Breast epithelium (tissue), 4 donors: ENCODE data around the gene KCNIP4. TPM values are rescaled to one million over a fixed set of nuclear protein-coding genes. Genes with fewer than 3 reads are reported as not detected.

Experiments used
- DNase-seq, 2 donors: peaks; one replicate each; pipeline ENCODE4 v3.0.0-alpha.2; 2019; ENCODE audit warnings: low spot score in 2 of 2
- H3K27ac ChIP-seq, 2 donors: fragments of 200-600 bp; sonication (generic) in 1 of 2; one replicate each; pipeline ENCODE4 v1.5.1; 2016 to 2019; ENCODE audit warnings: mild to moderate bottlenecking in 1 of 2
- H3K27me3 ChIP-seq, 2 donors: fragments of 200-600 bp; sonication (generic) in 1 of 2; one replicate each; pipeline versions ENCODE4 v1.5.1 to v1.6.0; 2017 to 2019; ENCODE audit warnings: control low read depth in 1 of 2, mild to moderate bottlenecking in 1 of 2
- H3K36me3 ChIP-seq: fragments of 200-600 bp; one replicate; pipeline ENCODE4 v1.5.1; 2019
- H3K4me1 ChIP-seq, 2 donors: fragments of 200-600 bp; sonication (generic); one replicate each; pipeline ENCODE4 v1.5.1; 2016 to 2019; ENCODE audit warnings: control low read depth in 1 of 2
- H3K4me3 ChIP-seq, 3 donors: fragments of 200-600 bp; sonication (generic); 1 replicate in 2 of 3; 2 replicates in 1 of 3; pipeline ENCODE4 v1.5.1; 2016 to 2019; ENCODE audit warnings: mild to moderate bottlenecking in 3 of 3, moderate library complexity in 2 of 3
- H3K9me3 ChIP-seq, 2 donors: fragments of 200-600 bp; sonication (generic) in 1 of 2; one replicate each; pipeline ENCODE4 v1.5.1; 2016 to 2019; ENCODE audit warnings: control low read depth in 1 of 2
- POLR2A ChIP-seq: fragments of 450-650 bp; IDR thresholded peaks from one replicate; pipeline ENCODE4 v1.6.1; 2016; ENCODE audit warnings: antibody characterized with exemption, mild to moderate bottlenecking, moderate library complexity
- POLR2AphosphoS5 ChIP-seq, 3 donors: sonication (generic); formaldehyde crosslinking; IDR thresholded peaks; one replicate each; pipeline ENCODE4 v1.6.1; 2017; ENCODE audit warnings: antibody characterized with exemption in 3 of 3
- intact Hi-C: fragments of 100-400 bp; cut with DNase I; formaldehyde crosslinking; loops from one replicate; pipeline ENCODE4 v1.15.1; 2023; ENCODE audit warnings: low total_unique reads
- total RNA-seq, 3 donors: library from RNA; depleted of rRNA; stranded (reverse); fragments of >200 nt; gene quantifications; one replicate each; pipeline ENCODE4 v1.1.0, GENCODE V29; 2016
- TF ChIP-seq, protein P1 (sequence below), 3 donors: fragments of 450-650 bp; IDR thresholded peaks; one replicate each; pipeline ENCODE4 v1.5.1; 2016 to 2017; ENCODE audit warnings: antibody characterized with exemption in 3 of 3, mild to moderate bottlenecking in 3 of 3, moderate library complexity in 3 of 3

The KCNIP4 gene
- total RNA-seq, 3 donors from 2014 or later: 0.44 to 0.66 TPM; not detected in 1

DNA sequence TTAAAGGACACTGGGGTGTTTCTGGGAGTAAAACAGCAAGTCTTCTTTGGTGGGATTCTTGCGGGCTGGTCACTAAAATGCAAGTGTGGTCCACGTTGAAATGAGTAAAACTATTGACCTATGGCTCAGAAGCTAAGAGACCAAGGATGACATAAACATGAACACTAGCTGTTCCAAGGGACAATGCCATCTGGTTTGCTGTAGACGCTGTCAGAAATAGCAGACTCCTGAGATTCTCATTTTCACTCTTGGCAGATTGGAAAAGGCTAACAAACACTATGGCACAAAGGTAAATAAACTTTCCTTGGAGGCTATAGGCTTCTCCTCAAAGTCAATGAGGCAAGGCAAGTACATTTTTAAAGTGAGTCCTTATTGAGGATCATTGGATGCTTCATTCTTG lies 343.6 kb downstream of the KCNIP4 start:
- Histone ChIP-seq H3K4me3 (no peak overlapping the region), H3K27me3 (no peaks in the 10 kb centered on the region), H3K9me3 (no peaks in the 10 kb centered on the region), H3K4me1 (no peaks in the 10 kb centered on the region), H3K27ac (no peak overlapping the region), H3K36me3 (no peaks in the 10 kb centered on the region)
- DNase-seq: no peak
- no peak for TF ChIP-seq POLR2A
- intact Hi-C loops: no loop called here

DNA sequence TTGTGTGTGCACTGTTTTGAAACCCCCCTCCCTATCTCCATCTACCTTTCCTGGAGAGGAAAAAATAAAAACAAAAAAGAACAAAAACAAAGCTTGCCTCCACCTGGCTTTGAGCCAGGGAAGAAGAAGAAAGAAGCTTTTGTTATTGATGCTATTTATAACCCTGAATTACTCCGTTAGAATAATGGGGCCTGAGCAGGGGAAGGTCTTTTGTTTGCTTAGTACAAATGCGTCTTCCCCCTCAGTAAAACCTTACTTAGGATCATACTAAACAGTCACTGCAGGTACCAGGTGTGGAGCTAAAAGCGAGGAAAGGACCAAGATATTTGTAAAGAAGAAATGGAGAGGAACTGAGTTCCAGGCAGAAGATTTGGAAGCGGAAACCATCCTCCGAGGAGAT lies 352.1 kb downstream of the KCNIP4 start:
- H3K4me3 ChIP-seq: no peak overlapping the region
- no peaks in the 10 kb centered on the region for H3K27me3 ChIP-seq
- no peak overlapping the region for H3K27ac ChIP-seq
- DNase-seq: no peak
- no peaks in the 10 kb centered on the region for H3K9me3 ChIP-seq
- TF ChIP-seq POLR2AphosphoS5 (IDR thresholded peaks at IDR 0.05): no peak
- TF ChIP-seq POLR2A: no peak
- TF ChIP-seq, protein P1, sequence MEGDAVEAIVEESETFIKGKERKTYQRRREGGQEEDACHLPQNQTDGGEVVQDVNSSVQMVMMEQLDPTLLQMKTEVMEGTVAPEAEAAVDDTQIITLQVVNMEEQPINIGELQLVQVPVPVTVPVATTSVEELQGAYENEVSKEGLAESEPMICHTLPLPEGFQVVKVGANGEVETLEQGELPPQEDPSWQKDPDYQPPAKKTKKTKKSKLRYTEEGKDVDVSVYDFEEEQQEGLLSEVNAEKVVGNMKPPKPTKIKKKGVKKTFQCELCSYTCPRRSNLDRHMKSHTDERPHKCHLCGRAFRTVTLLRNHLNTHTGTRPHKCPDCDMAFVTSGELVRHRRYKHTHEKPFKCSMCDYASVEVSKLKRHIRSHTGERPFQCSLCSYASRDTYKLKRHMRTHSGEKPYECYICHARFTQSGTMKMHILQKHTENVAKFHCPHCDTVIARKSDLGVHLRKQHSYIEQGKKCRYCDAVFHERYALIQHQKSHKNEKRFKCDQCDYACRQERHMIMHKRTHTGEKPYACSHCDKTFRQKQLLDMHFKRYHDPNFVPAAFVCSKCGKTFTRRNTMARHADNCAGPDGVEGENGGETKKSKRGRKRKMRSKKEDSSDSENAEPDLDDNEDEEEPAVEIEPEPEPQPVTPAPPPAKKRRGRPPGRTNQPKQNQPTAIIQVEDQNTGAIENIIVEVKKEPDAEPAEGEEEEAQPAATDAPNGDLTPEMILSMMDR (IDR thresholded peaks at IDR 0.05): no peak
- H3K4me1 ChIP-seq: no peaks in the 10 kb centered on the region
- H3K36me3 ChIP-seq: no peaks in the 10 kb centered on the region
- intact Hi-C loops: no loop called here

DNA sequence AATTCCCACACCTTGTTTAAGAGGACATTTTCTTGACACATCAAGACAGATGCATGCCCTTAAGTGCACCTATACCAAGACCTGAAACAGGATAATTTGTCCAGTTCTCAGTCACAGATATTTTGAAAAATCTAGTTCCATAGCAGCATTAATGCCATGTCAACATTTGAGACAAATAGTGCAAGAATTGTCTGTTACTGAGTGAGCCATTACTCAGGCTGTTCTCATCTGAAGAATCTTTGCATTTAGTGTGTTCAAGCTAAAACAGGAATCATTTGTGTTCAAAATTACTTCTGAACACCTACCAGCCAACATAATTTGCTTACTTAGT lies 354.9 kb downstream of the KCNIP4 start:
- no peaks in the 10 kb centered on the region for H3K4me1 ChIP-seq
- no peaks in the 10 kb centered on the region for H3K36me3 ChIP-seq
- no peaks in the 10 kb centered on the region for H3K27me3 ChIP-seq
- intact Hi-C loops: no loop called here
- DNase-seq: no peak
- no peaks in the 10 kb centered on the region for H3K9me3 ChIP-seq
- no peak overlapping the region for H3K4me3 ChIP-seq
- no peak for TF ChIP-seq POLR2A
- no peak for TF ChIP-seq POLR2AphosphoS5 (IDR thresholded peaks at IDR 0.05)
- TF ChIP-seq, protein P1 (IDR thresholded peaks at IDR 0.05): no peak
- no peak overlapping the region for H3K27ac ChIP-seq

DNA sequence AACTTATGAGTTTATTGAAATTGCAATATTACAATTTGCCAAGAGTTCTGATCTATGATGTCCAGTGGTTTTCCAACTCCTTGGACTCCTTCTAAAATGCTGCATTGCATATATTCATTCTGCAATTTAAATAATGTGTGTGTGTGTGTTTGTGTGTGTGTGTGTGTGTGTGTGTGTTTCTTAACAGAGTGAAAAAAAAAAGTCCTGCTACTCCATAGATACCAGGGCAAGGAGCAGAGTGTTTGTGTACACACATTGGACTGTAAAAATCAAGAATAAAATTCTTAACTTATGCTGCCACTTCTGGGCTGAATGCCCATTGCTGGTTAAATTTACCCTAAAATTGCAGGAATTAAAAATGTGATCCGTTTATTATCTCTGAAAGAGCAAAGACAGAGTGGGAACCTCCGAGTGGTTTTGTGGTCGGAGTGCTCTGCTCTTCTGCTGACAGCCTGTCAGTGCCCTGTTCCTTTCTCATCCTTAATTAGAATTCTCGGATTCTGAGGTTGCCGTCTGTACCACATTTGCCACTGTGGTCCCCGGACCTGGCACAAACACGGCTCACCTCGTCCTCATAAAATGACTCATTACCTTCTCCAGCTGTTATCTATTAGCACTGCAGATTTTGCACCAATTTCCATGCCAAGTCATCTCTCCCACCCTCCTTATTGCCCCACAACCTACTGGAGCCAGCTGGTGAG lies 355.5 kb downstream of the KCNIP4 start:
- Histone ChIP-seq H3K27ac (no peak overlapping the region), H3K4me3 (no peak overlapping the region), H3K9me3 (no peaks in the 10 kb centered on the region), H3K4me1 (no peaks in the 10 kb centered on the region), H3K27me3 (no peaks in the 10 kb centered on the region), H3K36me3 (no peaks in the 10 kb centered on the region)
- TF ChIP-seq POLR2A: no peak
- TF ChIP-seq, protein P1 (IDR thresholded peaks at IDR 0.05): no peak
- TF ChIP-seq POLR2AphosphoS5 (IDR thresholded peaks at IDR 0.05): no peak
- intact Hi-C loops: no loop called here
- no peak for DNase-seq

DNA sequence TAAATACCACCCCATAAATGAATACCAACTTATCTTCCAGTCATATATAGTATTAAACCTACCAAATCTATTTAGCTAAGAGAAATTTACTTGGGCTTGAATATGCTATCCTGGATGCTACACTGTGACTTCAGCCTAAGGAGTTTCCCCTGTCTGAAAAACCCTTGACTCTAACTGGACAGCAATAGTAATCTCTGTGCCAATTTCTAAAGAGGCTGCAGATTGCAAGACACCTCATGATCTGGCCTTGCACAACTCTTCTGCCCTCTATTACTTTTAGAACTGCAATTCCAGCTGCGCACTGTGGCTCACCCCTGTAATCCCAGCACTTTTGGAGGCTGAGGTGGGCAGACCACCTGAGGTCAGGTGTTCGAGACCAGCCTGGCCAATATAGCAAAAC lies 371.5 kb downstream of the KCNIP4 start:
- Histone ChIP-seq H3K36me3 (no peaks in the 10 kb centered on the region), H3K9me3 (no peaks in the 10 kb centered on the region), H3K27ac (no peak overlapping the region), H3K4me3 (no peak overlapping the region), H3K27me3 (no peaks in the 10 kb centered on the region), H3K4me1 (no peaks in the 10 kb centered on the region)
- DNase-seq: no peak
- intact Hi-C loops: no loop called here
- no peak for TF ChIP-seq POLR2AphosphoS5 (IDR thresholded peaks at IDR 0.05)
- TF ChIP-seq, protein P1 (IDR thresholded peaks at IDR 0.05): no peak
- no peak for TF ChIP-seq POLR2A

GRCh38 chr4:21571100-21571499 lies 377.5 kb downstream of the KCNIP4 start:
- H3K27me3 ChIP-seq: no peaks in the 10 kb centered on the region
- H3K4me3 ChIP-seq: no peak overlapping the region
- no peaks in the 10 kb centered on the region for H3K4me1 ChIP-seq
- intact Hi-C loops: no loop called here
- H3K9me3 ChIP-seq: no peaks in the 10 kb centered on the region
- no peak for DNase-seq
- H3K27ac ChIP-seq: no peak overlapping the region
- TF ChIP-seq, protein P1 (IDR thresholded peaks at IDR 0.05): no peak
- TF ChIP-seq POLR2A (no peak), POLR2AphosphoS5 (IDR thresholded peaks at IDR 0.05) (no peak)
- H3K36me3 ChIP-seq: no peaks in the 10 kb centered on the region
